Measurements from ENCODE around the gene HSD11B2.
"Not testable (repeated sequence)": the region's sequence is repeated elsewhere in the genome, so short reads cannot be mapped to it uniquely, and the experiment has no call there.

HSD11B2 gene

DNA sequence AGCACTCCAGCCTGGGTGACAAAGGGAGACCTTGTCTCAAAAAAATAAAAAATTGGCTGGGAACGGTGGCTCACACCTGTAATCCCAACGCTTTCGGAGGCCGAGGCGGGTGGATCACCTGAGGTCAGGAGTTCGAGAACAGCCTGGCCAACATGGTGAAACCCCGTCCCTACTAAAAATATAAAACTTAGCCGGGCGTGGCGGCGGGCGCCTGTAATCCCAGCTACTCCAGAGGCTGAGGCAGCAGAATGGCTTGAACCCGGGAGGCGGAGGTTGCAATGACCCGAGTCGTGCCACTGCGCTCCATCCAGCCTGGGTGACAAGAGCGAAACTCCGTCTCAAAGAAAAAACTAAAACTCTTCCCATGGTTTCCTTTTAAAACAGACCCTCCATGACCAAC, 15.5 kb upstream of the HSD11B2 start:
- not testable (repeated sequence) for DNase-seq (ENCODE audit: low read depth)

DNA sequence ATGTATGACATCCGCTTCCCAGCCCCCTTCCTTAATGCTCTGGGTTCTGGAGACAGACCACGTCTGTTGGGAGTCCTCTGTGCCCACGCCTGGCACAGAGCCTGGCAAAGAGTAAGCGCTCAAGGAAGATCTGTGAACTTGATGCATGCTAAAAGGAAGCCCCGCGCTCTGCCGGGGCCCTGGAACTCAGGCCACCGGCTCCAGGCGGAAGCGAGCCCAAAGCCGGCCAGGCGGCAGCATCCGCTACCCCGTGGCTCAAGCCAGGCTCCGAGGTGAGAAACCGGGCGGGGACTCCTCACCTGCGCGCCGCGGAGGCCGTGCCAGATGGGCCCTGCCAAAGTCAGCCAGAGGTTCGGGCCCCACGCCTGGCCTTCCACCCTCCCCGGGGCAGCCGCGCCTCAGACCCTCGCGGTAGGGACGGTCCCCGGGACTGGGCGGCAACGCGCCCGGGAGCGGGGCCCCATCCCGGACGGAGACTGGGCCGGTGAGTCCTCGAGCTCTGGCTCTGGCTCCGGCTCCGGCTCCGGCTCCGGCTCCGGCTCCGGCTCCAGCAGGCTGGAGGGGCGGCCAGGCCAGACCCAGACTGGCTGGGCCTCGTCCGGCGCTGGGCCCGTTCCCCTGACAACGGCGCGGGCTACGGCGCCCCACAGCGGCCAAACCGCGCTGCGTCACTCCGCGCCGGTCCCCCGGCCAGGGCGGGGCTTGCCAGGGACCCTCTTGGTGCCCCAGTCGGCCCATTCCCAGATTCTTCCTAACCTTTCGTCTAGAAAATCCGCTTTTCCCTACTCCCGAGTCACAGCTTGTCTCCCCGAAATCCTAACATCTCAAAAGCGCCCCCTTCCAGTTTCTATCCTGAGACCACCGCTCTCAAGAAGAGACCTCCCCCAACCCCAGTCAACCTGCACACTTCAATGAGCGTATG, 14.8 kb upstream of the HSD11B2 start, which contains the start of gene ZDHHC1:
TSS of gene ZDHHC1 (minus strand) at position 606 of the 922 bp plus-strand sequence. CDS start 8,702 bp downstream, outside the sequence.
- DNase-seq (ENCODE audit: low read depth), result peak; percentile 65

DNA sequence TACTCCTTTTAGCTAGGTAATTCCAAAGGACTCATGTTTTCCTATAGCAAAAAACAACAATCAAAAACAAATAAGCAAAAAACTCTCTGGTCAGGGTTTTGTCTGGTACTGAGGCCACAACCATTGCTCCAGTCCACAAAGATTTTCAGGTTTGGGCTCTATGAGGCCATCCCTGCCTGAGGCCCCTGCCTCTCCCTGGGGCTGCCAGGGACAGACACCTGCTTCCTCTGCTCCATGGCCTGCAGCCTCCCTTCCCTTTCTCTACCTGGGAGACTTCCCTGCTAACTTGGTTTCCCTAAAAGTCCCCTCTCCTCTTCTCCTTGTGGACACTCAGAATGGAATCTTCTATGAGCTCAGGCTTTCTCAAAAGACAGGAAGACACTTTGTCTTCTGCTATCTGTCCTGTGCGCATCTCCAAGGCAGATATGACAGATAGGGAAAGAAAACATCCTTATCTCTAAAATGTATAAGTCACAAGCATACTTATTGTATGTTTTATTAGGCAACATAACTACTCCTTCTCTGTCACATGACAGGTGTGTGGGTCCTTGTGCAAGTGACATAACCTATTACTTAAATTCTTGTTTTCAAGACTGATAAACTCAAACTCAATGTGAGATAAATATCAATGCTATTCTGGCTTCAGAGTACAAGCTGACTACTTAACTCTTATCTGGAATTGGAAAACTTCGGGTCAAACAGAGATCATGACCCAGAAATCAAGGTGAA, 13.4 kb upstream of the HSD11B2 start:
- no peak for DNase-seq (ENCODE audit: low read depth)

DNA sequence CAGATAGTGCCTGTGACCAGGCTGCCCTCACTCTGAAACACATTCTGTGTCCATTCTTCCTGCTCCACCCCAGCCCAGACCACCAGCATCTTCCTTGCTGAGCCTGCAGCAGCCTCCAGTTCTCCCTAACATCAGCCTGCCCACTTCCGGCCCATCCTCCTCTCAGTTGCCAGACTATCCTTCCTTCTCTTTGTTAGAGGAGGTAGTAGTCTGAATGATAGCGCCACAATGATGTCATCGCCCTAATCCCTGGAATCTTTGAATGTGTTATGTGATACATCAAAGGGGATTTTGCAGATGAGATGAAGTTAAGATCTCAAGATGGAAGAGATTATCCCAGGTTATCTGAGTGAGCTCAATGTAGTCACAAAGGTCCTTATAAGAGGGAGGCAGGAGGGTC, 11.4 kb upstream of the HSD11B2 start:
- DNase-seq (ENCODE audit: low read depth), result no peak

DNA sequence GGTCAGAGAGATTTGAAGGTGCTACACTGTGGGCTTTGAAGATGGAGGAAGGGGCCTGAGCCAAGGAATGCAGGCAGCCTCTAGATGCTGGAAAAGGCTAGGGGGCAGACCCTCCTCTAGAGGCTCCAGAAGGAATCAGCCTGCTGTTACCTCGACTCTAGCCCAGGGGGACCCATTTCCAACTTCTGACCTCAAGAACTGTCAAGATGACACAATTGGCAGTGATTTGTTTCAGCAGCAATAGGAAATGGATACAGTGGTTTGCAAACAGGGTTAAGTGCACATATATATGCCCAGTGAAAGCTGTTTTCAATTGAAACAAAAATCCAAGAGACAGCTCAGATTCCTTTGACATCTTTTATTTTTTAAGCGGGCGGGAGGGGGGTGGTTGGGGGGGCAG, 11.0 kb upstream of the HSD11B2 start:
- DNase-seq (ENCODE audit: low read depth), result peak; percentile 63

DNA sequence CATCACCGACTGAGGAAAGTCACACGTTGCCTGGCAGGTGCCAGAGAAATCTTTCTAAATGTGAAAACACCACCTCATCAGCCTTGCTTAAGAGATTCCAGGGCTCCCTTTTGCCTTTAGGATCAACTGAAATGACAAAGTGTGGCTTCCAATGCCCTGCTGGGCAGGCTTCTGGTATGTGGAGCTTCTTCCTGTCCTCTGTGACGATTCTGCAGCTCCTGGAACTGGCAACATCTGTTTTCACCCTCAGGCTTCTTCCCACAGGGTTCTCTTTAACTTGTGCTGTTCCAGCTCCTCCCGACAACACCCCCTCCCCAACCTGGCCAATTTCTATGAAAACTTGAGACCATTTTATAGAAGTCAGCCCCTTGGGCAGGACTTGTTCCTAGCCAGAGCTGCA, 9.9 kb upstream of the HSD11B2 start:
- no peak for DNase-seq (ENCODE audit: low read depth)

DNA sequence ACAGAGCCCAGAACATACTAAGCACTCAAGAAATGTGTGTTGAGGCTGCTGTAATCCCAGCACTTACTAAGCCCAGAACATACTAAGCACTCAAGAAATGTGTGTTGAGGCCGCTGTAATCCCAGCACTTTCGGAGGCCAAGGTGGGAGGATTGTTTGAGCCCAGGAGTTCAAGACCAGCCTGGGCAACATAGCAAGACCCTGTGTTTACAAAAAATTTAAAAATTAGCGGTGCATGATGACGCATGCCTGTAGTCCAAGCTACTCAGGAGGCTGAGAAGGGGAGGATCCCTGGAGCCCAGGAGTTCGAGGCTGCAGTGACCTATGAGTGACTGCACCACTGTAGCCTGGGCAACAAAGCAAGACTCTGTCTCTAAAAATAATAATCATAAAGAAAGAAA, 7.9 kb upstream of the HSD11B2 start:
- DNase-seq (ENCODE audit: low read depth), result no peak

DNA sequence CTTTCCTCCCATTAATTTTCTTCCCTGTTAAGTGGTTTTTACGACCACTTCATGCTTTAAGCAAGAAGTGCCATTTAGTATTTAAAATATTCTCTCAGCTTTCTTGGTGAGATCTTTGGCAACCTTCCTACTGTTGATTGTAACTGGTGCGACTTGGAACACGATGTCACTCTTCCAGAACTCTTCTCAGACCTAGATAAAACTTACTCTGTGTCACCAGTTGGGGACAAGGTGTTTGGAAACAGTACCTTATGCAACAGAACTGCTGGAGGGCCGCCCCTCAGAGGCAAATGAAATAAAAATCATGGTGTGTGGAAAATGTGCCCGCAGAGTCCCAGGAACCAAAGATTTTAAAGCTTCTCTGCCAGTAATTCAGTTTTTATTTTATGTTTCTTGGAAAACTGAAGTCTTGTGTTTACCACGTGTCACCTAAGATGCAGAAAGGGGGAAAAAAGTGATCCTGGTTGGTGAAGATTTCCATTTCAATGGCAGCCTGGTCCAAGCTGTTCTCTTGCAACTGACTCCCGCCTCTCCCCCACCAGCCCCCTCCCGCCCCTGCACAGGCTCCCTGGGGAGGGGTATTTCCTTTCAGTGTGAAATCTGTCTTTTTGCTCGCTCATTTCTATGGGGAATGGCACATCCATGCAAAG, 7.2 kb upstream of the HSD11B2 start:
- DNase-seq (ENCODE audit: low read depth), result no peak

DNA sequence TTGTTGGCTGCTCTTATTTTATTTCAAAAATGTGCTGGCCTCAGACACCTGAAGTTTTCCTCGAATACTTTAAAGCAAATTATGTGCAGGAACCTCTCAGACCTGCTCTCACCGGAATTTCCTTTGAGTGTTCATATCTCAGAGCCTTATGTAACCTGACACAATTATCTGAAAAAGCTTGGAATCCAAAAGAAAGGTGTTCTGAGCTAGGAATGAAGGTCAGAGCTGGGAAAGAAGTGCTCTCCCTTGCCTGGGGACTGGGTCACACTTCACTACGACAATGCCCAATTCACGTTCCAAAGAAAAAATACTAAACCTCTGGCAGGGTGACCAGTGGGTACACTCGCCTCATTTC, 6.7 kb upstream of the HSD11B2 start:
- DNase-seq (ENCODE audit: low read depth), result no peak

DNA sequence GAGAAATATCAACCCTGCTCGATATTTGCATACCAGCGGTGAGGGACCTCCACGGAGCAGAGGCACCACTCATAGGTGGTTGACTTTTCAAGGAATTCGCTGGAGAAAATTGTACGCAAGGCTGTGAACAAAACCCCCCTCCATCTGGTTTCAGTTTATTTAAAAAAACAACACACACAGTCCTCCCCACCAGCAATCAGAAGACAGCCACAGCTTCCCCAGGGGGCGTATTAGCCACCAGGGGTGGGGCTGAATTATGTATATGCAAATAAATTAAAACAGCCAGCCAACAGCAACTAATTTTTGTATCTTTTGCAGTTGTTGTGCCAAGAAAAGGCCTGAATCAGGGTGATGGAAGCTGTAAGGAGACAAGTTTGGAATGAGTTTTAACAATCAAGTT, 5.9 kb upstream of the HSD11B2 start:
- DNase-seq (ENCODE audit: low read depth), result peak; percentile 42

DNA sequence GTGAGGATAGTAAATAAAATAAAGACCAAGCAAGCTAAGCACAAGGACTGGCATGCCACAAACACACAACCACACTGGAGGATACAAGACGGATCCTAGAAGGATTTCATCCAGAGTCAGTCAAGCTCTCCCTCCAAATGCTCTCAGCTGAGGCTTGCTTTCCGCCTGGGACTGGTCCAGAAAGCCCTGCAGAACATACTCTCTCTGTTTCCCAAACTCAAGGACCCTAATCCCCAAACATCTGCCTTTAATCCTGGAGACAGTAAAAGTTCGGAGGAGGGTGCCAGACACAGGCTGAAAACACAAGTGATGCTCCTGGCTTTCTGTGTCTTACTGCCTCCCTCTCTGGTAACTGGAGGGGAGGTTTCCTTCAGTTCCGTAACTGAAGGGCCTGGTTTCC, 5.3 kb upstream of the HSD11B2 start:
- no peak for DNase-seq (ENCODE audit: low read depth)

DNA sequence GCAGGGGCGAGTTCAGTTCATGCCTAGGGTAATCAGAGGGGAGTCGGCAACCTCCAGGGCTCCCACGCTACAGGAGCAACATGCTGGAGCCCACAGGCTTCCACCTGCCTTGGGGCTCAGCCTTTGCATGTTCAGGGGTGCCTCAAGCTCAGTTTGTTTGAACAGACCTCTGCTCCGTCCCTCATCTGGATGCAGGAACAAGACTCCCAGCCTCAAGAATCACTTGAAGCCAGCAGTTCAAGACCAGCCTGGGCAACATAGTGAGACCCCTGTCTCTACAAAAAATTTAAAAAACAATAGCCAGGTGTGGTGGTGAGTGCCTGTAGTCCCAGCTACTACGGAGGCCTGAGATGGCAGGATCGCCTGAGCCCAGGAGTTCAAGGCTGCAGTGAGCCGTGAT, 4.9 kb upstream of the HSD11B2 start:
- DNase-seq (ENCODE audit: low read depth), result no peak

DNA sequence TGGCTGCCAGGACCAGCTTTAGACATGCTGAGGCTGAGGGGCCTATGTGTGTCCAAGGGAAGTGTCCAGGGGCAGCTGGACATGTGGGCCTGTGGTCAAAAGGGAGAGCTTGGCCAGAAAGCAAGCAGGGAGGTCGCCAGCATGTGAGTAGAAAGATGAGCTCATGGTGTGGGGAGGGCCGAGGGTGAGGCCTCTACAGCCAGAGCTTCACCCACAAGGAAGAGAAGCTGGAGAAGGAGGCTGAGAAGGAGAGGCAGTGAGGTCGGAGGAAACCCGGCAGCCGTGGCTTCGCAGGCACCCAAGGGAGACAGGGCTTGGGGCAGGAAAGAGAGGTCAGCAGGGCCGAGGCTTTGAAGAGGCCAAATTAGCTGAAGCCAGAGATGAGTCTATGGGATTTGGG, 4.0 kb upstream of the HSD11B2 start:
- no peak for DNase-seq (ENCODE audit: low read depth)

DNA sequence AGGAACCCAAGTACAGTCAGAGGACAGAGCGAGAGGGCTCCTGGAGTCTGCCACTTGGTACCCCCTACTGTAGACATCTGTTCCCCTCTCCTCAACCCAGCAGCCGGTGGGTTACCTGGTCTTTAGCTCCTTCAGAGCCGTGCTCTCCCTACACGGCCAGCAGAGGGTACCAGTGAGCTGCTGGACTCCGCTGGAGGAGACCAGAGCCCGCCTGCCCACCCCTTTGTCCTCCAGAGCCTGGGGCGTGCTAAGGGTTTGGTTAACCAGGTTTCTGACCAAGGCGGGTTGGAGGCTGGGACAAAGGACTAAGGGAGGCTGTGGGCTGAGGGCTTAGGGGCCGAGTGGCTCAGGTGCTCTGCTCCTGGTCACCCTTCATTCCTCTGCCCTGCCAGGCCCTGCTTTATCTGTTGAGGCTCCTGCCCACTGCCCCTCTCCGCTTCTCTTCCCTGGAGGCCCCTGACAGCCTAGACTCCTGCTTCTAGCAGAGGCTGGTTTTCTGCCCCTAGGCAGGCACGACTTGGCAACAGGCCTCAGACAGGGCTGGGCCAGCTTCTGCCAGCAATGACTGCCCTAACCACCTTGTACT, 2.7 kb upstream of the HSD11B2 start:
- no peak for DNase-seq (ENCODE audit: low read depth)

DNA sequence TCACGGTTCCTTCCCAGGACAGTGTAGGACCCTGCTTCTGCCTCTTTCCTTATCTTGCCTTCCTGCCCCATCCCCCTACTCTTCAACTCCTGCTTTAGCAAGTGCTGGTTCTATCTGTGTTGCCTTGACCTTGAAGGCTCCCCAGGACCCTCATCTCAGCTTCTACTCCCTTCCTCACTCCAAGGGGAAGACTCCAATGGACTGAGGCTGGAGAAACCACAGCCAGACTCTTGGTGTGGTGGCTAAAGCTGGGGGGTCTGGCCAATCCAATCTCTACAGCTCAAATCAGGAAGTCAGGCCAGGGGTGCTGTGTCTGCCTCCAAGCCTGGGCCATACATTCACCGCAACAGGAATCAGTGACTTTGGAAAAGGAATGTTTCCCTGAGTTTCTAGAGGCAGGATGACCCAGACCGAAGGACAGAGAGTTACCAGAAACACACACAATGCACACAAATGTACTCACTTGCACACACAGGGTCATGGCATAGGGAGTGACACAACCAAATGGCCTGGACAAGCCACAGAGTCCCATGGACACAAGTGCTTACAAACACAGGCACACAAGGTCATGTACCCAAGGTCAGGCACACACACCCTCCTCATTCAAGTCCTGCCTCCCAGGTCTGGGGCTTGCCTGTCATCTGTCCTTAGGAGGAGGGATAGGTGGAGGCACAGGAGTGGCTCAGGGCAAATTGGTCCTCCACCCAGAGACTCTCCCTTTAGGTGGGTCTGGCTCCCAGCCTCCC, 1.7 kb upstream of the HSD11B2 start:
- DNase-seq (ENCODE audit: low read depth), result no peak

DNA sequence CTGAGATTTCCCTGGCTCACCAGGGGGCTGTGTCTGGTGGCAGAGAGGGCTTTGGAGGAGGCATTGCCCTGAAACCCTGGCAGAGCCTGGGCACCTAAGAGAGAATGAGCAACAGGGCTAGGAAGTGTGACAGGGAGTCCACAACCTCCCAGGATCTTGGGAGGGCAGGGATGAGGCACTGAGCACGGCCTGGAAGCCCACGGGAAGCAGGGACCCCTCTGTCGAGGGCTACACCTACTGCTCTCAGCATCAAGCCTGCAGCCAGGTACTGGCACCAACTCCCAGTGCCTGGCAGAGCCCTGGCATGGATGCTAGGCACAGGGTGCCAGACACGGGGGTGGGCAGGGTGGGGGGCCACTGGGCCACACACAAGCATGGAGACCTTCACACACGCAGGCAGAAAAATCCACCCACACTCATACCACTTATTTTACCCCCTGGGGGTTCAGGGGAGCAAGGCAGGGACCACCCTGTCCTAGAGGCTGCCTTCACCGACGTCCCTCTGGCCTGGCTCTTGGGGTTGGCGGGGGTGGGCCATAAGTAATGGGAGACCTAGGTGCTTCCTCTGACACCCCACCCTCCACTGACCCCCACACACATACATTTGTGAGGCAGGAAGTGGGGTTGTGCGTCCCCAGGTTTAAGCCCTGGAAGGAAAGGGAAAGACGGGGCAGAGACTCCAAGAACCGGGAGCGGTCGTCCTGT, 970 bp upstream of the HSD11B2 start:
- no peak for DNase-seq (ENCODE audit: low read depth)

DNA sequence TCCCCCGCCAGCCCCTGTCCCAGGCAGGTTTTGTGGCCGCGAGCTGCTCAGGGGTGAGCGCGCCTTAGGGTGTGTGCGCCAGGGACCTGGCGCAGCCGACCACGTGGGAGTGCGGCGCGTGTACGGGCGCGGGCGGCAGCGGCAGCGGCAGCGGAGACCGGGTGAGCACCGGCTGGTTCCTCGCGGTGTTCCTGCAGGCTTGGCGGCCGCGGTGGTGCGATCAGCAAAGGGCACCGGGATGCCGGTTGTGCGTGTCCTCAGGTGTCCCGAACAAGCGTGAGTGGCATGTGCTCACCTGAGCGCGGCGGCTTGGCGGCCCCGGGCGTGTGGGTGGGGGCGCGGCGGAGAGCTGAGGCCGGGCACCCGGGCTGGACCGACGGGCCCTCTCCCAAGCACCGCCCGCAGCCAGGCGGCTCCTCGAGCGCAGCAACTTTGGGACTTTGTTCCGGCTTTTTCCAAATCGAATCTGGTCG, 381 bp upstream of the HSD11B2 start:
- DNase-seq (ENCODE audit: low read depth), result no peak

DNA sequence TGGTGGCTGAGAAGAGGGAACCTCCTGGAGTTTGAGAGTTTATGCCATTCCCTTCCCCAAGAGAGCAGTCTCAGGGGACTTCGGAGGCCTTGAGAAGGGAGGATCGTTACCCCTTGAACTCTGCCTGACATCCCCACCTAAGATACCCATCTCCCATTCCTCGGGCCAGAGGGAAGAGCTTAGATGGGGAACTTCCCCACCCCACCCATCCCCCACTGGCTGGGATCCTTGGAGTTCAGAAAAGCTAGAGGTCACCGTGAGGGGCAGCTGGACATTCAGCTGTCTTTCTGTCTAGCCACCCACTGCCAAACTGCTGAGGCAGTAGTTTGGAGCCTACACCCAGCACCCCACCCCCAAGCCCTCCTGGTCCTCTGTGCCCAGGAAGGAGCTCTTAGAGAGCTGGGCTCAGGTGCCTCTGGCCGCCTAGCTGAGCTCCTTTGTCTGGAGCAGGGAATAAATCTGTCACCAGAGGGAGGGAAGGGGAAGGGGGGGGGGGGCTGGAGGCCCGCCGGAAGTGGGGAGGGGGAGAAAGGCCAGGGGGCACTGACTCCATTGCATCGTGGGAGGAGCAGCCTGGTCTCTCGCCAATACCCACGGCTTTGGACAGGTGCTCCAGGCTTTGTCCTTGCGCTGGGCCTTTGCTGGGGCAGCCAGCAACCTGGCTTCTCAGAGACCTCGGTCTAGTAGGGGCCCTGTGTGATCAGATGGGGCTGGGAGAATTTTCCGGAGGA, 1.0 kb downstream of the HSD11B2 start:
- DNase-seq (ENCODE audit: low read depth), result no peak

DNA sequence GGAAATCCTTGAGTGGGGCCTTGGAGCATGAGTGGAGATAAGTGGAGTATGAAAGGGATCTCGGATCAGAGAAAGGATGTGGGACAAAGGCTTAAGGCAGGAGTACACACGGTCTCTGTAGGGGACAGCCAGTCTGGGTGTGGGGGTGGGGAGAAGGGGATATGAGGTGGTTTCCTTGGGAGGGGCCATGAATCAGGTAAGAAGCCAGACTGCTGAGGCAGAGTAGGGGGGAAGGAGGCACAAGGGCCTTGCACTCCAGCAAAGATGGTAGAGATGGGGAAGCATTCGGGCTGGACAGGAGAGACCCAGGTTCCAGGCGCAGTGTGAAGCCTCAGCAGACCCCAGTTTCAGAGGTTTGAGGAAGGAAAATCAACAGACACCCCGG, 1.6 kb downstream of the HSD11B2 start:
- no peak for DNase-seq (ENCODE audit: low read depth)

DNA sequence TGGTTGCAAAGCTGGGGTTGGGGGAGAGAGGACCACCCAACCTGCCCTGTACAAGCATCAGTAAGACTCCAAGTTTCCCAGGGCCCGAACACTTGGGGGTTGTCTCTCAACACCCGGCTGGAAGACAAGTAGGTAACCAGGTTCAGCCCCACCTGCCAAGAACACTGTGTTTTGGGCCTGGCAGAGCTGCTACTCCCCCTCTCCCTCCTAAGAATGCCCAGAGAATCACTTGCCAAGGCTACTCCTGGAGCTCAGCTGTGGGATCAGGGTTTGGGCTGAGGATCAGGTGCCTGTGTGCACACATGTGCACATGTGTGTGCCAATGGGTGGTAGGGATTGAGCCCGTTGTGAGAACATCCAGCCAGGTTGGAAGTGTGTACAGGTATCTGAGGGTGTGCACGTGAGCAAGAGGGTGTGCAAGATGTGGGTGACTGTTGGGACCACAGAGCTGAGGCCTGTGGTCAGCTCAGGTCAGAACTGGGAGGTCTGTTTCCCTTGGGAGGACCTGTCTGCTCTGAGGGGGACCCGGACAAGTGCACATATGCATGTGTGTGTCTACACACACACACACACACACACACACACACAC, 2.3 kb downstream of the HSD11B2 start:
- DNase-seq (ENCODE audit: low read depth), result no peak

All from fibroblast of gingiva (primary cell).